MM.1S (cell line): ENCODE results near the gene ZBTB18.

Experiments
- DNase-seq: peaks from one replicate; pipeline ENCODE4 v3.0.0-alpha.2; 2015
- H2AFZ ChIP-seq: fragments of 300-600 bp; sonication (generic); 2 replicates; pipeline ENCODE4 v1.6.0; 2016; ENCODE audit warnings: antibody characterized with exemption, low read length
- H3F3A ChIP-seq: fragments of 300-600 bp; sonication (generic); 2 replicates; pipeline ENCODE4 v1.6.1; 2016; ENCODE audit warnings: mild to moderate bottlenecking, antibody characterized with exemption, low read length, moderate library complexity, mixed read lengths; ENCODE audit not compliant: insufficient read depth
- H3K27ac ChIP-seq: fragments of 300-600 bp; sonication (generic); 2 replicates; pipeline ENCODE4 v1.5.1; 2016; ENCODE audit warnings: mild to moderate bottlenecking, low read length
- H3K27me3 ChIP-seq: fragments of 300-600 bp; sonication (generic); replicated peaks from 2 replicates; pipeline ENCODE4 v1.6.0; 2016; ENCODE audit warnings: low read length; ENCODE audit not compliant: insufficient read depth
- H3K36me3 ChIP-seq: fragments of 300-600 bp; sonication (generic); replicated peaks from 2 replicates; pipeline ENCODE4 v1.6.1; 2016; ENCODE audit warnings: mild to moderate bottlenecking, low read length, mixed read lengths; ENCODE audit not compliant: insufficient read depth
- H3K4me1 ChIP-seq: fragments of 300-600 bp; sonication (generic); 2 replicates; pipeline ENCODE4 v1.6.1; 2016; ENCODE audit warnings: low read length, mixed read lengths
- H3K4me2 ChIP-seq: fragments of 300-600 bp; sonication (generic); 2 replicates; pipeline ENCODE4 v1.6.0; 2016; ENCODE audit warnings: low read depth, low read length
- H3K4me3 ChIP-seq: fragments of 300-600 bp; sonication (generic); 2 replicates; pipeline ENCODE4 v1.5.1; 2016; ENCODE audit warnings: low read length, mixed read lengths
- H3K79me2 ChIP-seq: fragments of 300-600 bp; sonication (generic); 2 replicates; pipeline ENCODE4 v1.6.1; 2016; ENCODE audit warnings: mixed run types, low read length, mixed read lengths
- H3K9ac ChIP-seq: fragments of 300-600 bp; sonication (generic); 2 replicates; pipeline ENCODE4 v1.6.1; 2016; ENCODE audit warnings: low read length, mixed read lengths
- H3K9me2 ChIP-seq: fragments of 300-600 bp; sonication (generic); replicated peaks from 2 replicates; pipeline ENCODE4 v1.6.1; 2016; ENCODE audit warnings: mild to moderate bottlenecking, low read length, mixed read lengths; ENCODE audit not compliant: insufficient read depth
- H3K9me3 ChIP-seq: fragments of 300-600 bp; sonication (generic); replicated peaks from 2 replicates; pipeline ENCODE4 v1.6.1; 2016; ENCODE audit warnings: mild to moderate bottlenecking, low read length, mixed read lengths; ENCODE audit not compliant: insufficient read depth
- H4K20me1 ChIP-seq: fragments of 300-600 bp; sonication (generic); 2 replicates; pipeline ENCODE4 v1.6.1; 2016; ENCODE audit warnings: mild to moderate bottlenecking, low read length, moderate library complexity, mixed read lengths; ENCODE audit not compliant: insufficient read depth
- EZH2 ChIP-seq: fragments of 300-600 bp; sonication (generic); optimal IDR thresholded peaks from 2 replicates; pipeline ENCODE3; 2017; ENCODE audit warnings: low read depth, mild to moderate bottlenecking, antibody characterized with exemption, low read length, mixed read lengths
- EZH2phosphoT487 ChIP-seq: fragments of 300-600 bp; sonication (generic); IDR thresholded peaks from 2 replicates; pipeline ENCODE4 v1.6.1; 2018; ENCODE audit warnings: antibody characterized with exemption, low read length
- TF ChIP-seq, protein P1 (sequence below): fragments of 300-600 bp; sonication (generic); IDR thresholded peaks from 2 replicates; pipeline ENCODE4 v1.5.1; 2016; ENCODE audit warnings: antibody characterized with exemption, low read length, mixed read lengths

The ZBTB18 gene

DNA sequence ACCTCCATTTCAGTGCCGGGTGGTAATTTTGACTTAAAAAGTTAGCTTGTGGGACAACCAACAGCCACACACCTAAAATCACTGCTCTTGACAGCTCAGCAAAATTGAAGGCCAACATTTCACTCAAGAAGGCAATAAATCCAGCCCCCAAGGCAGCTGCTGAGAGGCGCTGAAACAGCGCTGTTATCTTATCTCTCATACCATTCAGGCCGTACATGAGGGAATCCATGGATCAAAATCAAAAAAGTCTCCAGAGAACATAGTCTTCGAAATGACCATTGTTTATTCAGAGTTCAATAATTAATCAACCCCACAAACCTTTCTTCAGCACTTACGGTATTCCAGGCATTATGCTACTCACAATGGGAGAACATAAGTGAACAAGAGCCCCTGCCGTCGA is 38.5 kb downstream of the ZBTB18 start:
- Histone ChIP-seq H3K9me2 (no peaks in the 10 kb centered on the region), H3K4me3 (no peak overlapping the region), H3F3A (no peaks in the 10 kb centered on the region), H3K27ac (no peak overlapping the region), H2AFZ (no peak overlapping the region), H3K9me3 (no peaks in the 10 kb centered on the region), H3K9ac (no peak overlapping the region), H4K20me1 (no peaks in the 10 kb centered on the region), H3K4me1 (no peaks in the 10 kb centered on the region), H3K36me3 (no peaks in the 10 kb centered on the region), H3K79me2 (no peaks in the 10 kb centered on the region), H3K27me3 (no peaks in the 10 kb centered on the region), H3K4me2 (no peak overlapping the region)
- TF ChIP-seq EZH2phosphoT487 (no peak), EZH2 (no peak)
- TF ChIP-seq, protein P1, sequence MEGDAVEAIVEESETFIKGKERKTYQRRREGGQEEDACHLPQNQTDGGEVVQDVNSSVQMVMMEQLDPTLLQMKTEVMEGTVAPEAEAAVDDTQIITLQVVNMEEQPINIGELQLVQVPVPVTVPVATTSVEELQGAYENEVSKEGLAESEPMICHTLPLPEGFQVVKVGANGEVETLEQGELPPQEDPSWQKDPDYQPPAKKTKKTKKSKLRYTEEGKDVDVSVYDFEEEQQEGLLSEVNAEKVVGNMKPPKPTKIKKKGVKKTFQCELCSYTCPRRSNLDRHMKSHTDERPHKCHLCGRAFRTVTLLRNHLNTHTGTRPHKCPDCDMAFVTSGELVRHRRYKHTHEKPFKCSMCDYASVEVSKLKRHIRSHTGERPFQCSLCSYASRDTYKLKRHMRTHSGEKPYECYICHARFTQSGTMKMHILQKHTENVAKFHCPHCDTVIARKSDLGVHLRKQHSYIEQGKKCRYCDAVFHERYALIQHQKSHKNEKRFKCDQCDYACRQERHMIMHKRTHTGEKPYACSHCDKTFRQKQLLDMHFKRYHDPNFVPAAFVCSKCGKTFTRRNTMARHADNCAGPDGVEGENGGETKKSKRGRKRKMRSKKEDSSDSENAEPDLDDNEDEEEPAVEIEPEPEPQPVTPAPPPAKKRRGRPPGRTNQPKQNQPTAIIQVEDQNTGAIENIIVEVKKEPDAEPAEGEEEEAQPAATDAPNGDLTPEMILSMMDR = no peak
- DNase-seq = no peak

DNA sequence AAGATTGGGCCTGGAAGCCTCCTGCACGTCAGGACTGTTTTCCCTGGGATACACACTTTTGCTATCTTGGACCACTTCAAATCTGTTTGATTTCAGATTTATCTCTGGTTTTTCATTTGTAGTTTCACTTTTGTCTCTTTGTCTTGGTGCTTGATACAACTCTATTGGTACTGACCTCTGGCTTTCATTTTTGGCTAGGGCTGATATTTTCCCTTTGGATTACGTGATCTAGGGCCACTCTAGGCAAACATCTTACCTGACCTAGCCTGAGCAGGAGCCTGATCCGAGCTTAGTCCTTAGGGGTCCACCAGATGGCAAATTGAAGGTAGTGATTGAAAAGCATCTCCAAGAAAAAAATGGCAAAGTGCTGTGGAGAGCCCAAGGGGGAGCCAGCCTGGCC is 39.6 kb downstream of the ZBTB18 start:
- TF ChIP-seq EZH2phosphoT487 = no peak
- DNase-seq = no peak
- H3K4me2 ChIP-seq = 0 out of 2 replicates have a peak overlapping the region, but pooled peaks have one; percentile 1
- H3K27ac ChIP-seq = no peak overlapping the region
- no peak overlapping the region for H3K4me3 ChIP-seq
- no peaks in the 10 kb centered on the region for H3K9me2 ChIP-seq
- no peaks in the 10 kb centered on the region for H3F3A ChIP-seq
- H3K79me2 ChIP-seq = no peaks in the 10 kb centered on the region
- H3K27me3 ChIP-seq = no peaks in the 10 kb centered on the region
- H3K9ac ChIP-seq = no peak overlapping the region
- no peaks in the 10 kb centered on the region for H3K9me3 ChIP-seq
- no peaks in the 10 kb centered on the region for H3K36me3 ChIP-seq
- H3K4me1 ChIP-seq = no peaks in the 10 kb centered on the region
- H2AFZ ChIP-seq = no peak overlapping the region
- H4K20me1 ChIP-seq = no peaks in the 10 kb centered on the region

DNA sequence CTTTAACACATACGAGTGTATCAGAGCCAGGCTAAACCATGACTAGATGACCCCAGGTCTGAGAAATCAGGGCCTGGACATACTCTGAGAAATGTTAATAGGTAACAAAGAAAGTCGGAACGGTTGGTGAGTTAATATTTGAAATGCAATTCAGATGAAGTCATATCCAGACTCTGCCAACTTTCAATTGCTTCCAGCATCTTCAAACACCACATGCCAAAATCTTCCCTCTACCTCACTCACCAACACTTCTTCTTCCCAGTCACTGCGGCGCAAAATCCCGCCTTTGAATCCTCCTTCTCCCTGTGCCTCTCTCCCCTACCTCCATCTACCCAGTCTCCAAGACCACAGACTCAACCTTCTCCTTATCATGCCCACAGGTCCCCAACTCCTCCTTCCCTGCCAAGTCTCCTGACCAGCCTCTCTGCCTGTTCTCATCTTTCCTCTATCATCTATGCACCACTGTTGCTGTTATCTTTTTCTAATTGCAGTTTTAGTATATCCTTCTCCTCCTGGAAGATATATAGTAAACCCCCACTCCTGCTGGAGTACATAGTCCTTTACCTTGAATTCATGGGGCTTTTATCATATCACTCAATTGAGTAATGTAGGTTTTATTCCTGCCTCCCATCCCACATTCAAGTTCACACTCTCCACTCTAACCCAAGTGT is 41.3 kb downstream of the ZBTB18 start:
- Histone ChIP-seq H2AFZ (no peak overlapping the region), H3K27ac (no peak overlapping the region), H3K4me2 (no peak overlapping the region), H3K36me3 (no peaks in the 10 kb centered on the region), H3K27me3 (no peaks in the 10 kb centered on the region), H3K9ac (no peak overlapping the region), H3K79me2 (no peaks in the 10 kb centered on the region), H3K9me3 (no peaks in the 10 kb centered on the region), H3K4me1 (no peaks in the 10 kb centered on the region), H3K9me2 (no peaks in the 10 kb centered on the region), H3F3A (no peaks in the 10 kb centered on the region), H3K4me3 (no peak overlapping the region), H4K20me1 (no peaks in the 10 kb centered on the region)
- DNase-seq = no peak
- no peak for TF ChIP-seq EZH2phosphoT487
- TF ChIP-seq EZH2 = no peak
- TF ChIP-seq, protein P1 = no peak

DNA sequence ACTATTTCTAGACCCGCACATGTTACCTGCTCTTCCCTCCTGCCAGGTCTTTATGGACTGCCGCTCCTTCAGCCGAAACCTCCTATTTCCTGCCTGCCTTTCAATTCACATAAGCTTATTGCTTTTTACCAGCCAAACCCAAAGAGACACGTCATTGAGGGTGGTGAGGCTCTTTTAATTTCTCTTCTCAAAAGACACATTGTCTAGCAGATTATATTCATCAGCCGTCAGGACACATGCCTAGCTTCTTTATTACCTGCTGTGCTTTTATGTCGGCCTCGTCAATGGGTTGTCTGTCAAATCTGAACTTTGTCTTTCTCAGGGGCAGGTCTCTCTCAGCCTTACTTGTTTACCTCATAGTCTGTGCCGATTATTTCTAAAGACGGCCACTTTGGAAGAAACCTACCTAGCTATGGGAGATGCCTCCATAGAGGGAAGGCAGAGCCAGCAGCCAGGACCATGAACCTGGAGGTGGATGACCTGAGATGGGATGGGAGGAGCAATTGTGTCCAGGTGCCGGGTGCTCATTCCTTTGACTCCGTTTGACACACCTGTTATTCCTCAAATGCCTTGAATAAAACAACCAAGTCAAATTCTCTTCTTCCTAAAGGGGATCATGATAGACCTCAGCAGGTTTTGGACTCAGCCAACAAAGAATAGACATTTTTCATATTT is 42.0 kb downstream of the ZBTB18 start:
- no peaks in the 10 kb centered on the region for H3K9me3 ChIP-seq
- no peak overlapping the region for H3K4me3 ChIP-seq
- H3K4me2 ChIP-seq = no peak overlapping the region
- no peak for DNase-seq
- no peaks in the 10 kb centered on the region for H3F3A ChIP-seq
- H2AFZ ChIP-seq = no peak overlapping the region
- TF ChIP-seq EZH2 (no peak), EZH2phosphoT487 (no peak)
- TF ChIP-seq, protein P1 = no peak
- H3K27ac ChIP-seq = no peak overlapping the region
- no peaks in the 10 kb centered on the region for H3K9me2 ChIP-seq
- H3K9ac ChIP-seq = no peak overlapping the region
- H3K79me2 ChIP-seq = no peaks in the 10 kb centered on the region
- no peaks in the 10 kb centered on the region for H3K4me1 ChIP-seq
- H4K20me1 ChIP-seq = no peaks in the 10 kb centered on the region
- no peaks in the 10 kb centered on the region for H3K27me3 ChIP-seq
- H3K36me3 ChIP-seq = no peaks in the 10 kb centered on the region
